GM13976 (cell line): ENCODE measurements around the gene TRAF3.

ENCODE experiments used
- DNase-seq: peaks from one replicate; pipeline ENCODE4 v3.0.0; 2012; ENCODE audit warnings: low spot score
- in situ Hi-C: fragments of 300-500 bp; cut with MboI; formaldehyde crosslinking; loops from one replicate; pipeline ENCODE4 v1.12.0; 2022; ENCODE audit warnings: low sequenced_read_pairs, mixed read lengths, inconsistent platforms; ENCODE audit not compliant: unreplicated experiment
- TF ChIP-seq, protein P1 (sequence below): IDR thresholded peaks from 2 replicates; pipeline ENCODE4 v1.5.1; 2012; ENCODE audit warnings: borderline replicate concordance, mild to moderate bottlenecking; ENCODE audit not compliant: insufficient read depth; ENCODE audit errors: extremely low read depth, missing control alignments, control extremely low read depth

The TRAF3 gene

DNA sequence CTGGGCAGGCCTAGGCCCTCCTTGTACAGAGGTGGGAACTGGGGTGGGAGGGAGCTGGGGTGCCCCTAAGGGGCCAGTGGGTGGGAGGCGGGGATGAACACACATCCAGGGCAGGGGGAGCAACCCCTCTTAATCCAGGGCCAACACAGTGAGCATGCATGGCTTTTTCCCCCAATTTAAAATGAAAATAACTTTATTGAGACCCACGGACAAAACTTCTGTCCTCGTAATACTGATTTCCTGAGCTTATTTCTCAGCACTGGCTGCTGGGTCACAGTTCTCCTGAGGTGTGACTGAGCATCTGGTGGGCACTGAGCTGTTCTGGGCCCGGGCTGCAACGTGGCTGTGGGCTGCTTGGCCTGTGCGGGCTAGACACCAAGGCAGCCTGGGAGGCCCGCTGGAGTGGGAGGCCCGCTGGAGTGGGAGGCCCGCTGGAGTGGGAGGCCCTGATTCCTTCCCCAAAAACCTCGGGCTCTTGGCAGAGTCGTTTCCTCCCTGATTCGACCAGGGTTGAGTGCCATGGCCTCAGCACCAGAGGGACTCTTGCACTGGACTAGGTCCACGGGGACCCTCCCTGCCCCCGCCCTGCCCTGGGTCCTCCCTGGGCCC, 24.9 kb upstream of the TRAF3 start:
- in situ Hi-C loops: no loop called here
- TF ChIP-seq, protein P1, sequence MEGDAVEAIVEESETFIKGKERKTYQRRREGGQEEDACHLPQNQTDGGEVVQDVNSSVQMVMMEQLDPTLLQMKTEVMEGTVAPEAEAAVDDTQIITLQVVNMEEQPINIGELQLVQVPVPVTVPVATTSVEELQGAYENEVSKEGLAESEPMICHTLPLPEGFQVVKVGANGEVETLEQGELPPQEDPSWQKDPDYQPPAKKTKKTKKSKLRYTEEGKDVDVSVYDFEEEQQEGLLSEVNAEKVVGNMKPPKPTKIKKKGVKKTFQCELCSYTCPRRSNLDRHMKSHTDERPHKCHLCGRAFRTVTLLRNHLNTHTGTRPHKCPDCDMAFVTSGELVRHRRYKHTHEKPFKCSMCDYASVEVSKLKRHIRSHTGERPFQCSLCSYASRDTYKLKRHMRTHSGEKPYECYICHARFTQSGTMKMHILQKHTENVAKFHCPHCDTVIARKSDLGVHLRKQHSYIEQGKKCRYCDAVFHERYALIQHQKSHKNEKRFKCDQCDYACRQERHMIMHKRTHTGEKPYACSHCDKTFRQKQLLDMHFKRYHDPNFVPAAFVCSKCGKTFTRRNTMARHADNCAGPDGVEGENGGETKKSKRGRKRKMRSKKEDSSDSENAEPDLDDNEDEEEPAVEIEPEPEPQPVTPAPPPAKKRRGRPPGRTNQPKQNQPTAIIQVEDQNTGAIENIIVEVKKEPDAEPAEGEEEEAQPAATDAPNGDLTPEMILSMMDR: no peak
- DNase-seq: no peak

- TF ChIP-seq, protein P1: no peak
- peak; percentile 83 for DNase-seq
- in situ Hi-C loops: no loop called here
Measured at GRCh38 chr14:102754370-102755262, 22.6 kb upstream of the TRAF3 start.

GRCh38 chr14:102757646-102758045, 19.6 kb upstream of the TRAF3 start:
- DNase-seq: no peak
- TF ChIP-seq, protein P1: no peak
- in situ Hi-C loops: no loop called here

DNA sequence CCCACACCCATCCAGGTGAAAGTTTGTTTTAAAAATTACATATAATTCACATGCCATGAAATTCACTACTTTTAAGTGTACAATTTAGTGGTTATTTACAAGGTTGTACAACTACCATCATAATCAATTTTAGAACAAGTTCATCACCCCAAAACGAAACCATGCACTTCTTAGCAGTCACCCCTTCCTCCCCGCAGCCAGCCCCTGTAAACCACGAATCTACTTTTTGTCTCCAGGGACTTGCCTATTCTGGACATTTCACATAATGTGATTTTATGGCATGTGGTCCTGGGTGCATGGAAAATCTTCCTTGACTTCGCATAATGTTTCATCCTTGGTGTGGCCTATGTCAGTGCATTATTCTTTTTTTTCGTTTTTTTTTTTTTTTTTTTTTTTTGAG, 19.2 kb upstream of the TRAF3 start:
- in situ Hi-C loops: no loop called here
- peak; percentile 67 for DNase-seq
- TF ChIP-seq, protein P1: no peak

GRCh38 chr14:102759456-102760187, 17.6 kb upstream of the TRAF3 start:
- TF ChIP-seq, protein P1: no peak
- in situ Hi-C loops: no loop called here
- DNase-seq: no peak

GRCh38 chr14:102760496-102761193, 16.6 kb upstream of the TRAF3 start:
- DNase-seq: no peak
- TF ChIP-seq, protein P1: no peak
- in situ Hi-C loops: no loop called here
